ENCODE results near the gene ERCC6L.

DNA sequence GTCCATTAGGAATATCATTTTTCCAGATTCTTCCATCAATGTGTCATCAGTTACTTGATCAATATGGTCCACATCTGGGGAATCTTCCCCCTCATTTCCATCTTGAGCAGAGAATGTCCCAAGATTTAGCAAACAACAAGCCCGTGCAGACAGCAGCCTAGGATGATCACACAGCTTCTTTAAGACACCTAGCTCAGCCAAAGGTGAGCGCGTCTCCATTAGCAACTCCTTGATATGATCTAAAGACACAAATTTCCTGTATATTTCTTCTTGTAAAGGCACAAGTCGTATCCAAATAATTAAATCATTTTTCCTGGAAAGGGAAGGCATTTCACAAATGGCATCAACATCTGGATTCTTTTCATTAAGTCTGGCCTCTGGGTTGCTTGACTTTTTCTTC, 31.5 kb downstream of the ERCC6L start:
- TF ChIP-seq, protein P1, sequence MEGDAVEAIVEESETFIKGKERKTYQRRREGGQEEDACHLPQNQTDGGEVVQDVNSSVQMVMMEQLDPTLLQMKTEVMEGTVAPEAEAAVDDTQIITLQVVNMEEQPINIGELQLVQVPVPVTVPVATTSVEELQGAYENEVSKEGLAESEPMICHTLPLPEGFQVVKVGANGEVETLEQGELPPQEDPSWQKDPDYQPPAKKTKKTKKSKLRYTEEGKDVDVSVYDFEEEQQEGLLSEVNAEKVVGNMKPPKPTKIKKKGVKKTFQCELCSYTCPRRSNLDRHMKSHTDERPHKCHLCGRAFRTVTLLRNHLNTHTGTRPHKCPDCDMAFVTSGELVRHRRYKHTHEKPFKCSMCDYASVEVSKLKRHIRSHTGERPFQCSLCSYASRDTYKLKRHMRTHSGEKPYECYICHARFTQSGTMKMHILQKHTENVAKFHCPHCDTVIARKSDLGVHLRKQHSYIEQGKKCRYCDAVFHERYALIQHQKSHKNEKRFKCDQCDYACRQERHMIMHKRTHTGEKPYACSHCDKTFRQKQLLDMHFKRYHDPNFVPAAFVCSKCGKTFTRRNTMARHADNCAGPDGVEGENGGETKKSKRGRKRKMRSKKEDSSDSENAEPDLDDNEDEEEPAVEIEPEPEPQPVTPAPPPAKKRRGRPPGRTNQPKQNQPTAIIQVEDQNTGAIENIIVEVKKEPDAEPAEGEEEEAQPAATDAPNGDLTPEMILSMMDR (IDR thresholded peaks at IDR 0.05), result no peak
- TF ChIP-seq POLR2A (IDR thresholded peaks at IDR 0.05), result no peak
- TF ChIP-seq EP300 (IDR thresholded peaks at IDR 0.05), result no peak

Measured in ovary (tissue), 3 donors.